RWPE2 (cell line): ENCODE measurements around the gene INMT.

Experiments used
- ATAC-seq: fragments of 200-7000 bp; cut with Tn5 transposase; 3 replicates; pipeline ENCODE4 v1.9.1; 2021; ENCODE audit warnings: low read depth
- DNase-seq: peaks from one replicate; pipeline ENCODE4 v3.0.0-alpha.2; 2020; ENCODE audit warnings: low spot score
- H3K27ac ChIP-seq: fragments of 450-650 bp; 2 replicates; pipeline ENCODE4 v1.5.1; 2017; ENCODE audit warnings: mild to moderate bottlenecking; ENCODE audit not compliant: poor library complexity, severe bottlenecking
- H3K27me3 ChIP-seq: fragments of 250-450 bp; sonication (Bioruptor Pico); 2 replicates; pipeline ENCODE4 v1.5.1; 2021; ENCODE audit warnings: mild to moderate bottlenecking, moderate library complexity; ENCODE audit not compliant: insufficient read depth, poor library complexity, severe bottlenecking
- H3K36me3 ChIP-seq: fragments of 250-450 bp; sonication (Bioruptor Pico); 2 replicates; pipeline ENCODE4 v1.5.1; 2020; ENCODE audit warnings: low read depth, mild to moderate bottlenecking, moderate library complexity
- H3K4me1 ChIP-seq: fragments of 250-450 bp; sonication (Bioruptor Pico); 2 replicates; pipeline ENCODE4 v1.5.1; 2021; ENCODE audit warnings: mild to moderate bottlenecking, moderate library complexity; ENCODE audit not compliant: insufficient read depth, poor library complexity, severe bottlenecking
- H3K4me3 ChIP-seq: fragments of 250-450 bp; sonication (Bioruptor Pico); 2 replicates; pipeline ENCODE4 v1.5.1; 2021; ENCODE audit warnings: mild to moderate bottlenecking, moderate library complexity; ENCODE audit not compliant: severe bottlenecking
- H3K9me3 ChIP-seq: fragments of 250-450 bp; sonication (Bioruptor Pico); 2 replicates; pipeline ENCODE4 v1.5.1; 2021; ENCODE audit warnings: mild to moderate bottlenecking, moderate library complexity; ENCODE audit not compliant: severe bottlenecking
- CTCF ChIP-seq: fragments of 450-650 bp; IDR thresholded peaks from one replicate; pipeline ENCODE4 v1.5.1; 2017; ENCODE audit warnings: mild to moderate bottlenecking, moderate library complexity; ENCODE audit not compliant: poor library complexity, severe bottlenecking

INMT gene

GRCh38 chr7:30796105-30796869 lies 44.4 kb downstream of the INMT start:
- peak overlapping the region; percentile 85 for H3K27ac ChIP-seq
- ATAC-seq (no peak), DNase-seq (no peak)
- no peaks in the 10 kb centered on the region for H3K9me3 ChIP-seq
- TF ChIP-seq CTCF = no peak
- no peaks in the 10 kb centered on the region for H3K27me3 ChIP-seq
- peaks cover 40% of the 10 kb centered on the region for H3K4me1 ChIP-seq
- H3K36me3 ChIP-seq = no peaks in the 10 kb centered on the region
- no peak overlapping the region for H3K4me3 ChIP-seq

- peak overlapping the region; percentile 85 for H3K27ac ChIP-seq
These were observed 45.5 kb downstream of the INMT start for GRCh38 chr7:30797176-30798040.

GRCh38 chr7:30799206-30799975 lies 47.5 kb downstream of the INMT start:
- peak; percentile 89 for DNase-seq
- Histone ChIP-seq H3K9me3 (no peaks in the 10 kb centered on the region), H3K36me3 (no peaks in the 10 kb centered on the region), H3K27ac (peak overlapping the region; percentile 69), H3K4me1 (peaks cover 48% of the 10 kb centered on the region), H3K27me3 (no peaks in the 10 kb centered on the region), H3K4me3 (no peak overlapping the region)
- no peak for TF ChIP-seq CTCF
- ATAC-seq = peak; percentile 76

More at GRCh38 chr7:30797176-30798040, 45.5 kb downstream of the INMT start:
- Histone ChIP-seq H3K36me3 (no peaks in the 10 kb centered on the region), H3K4me1 (peaks cover 40% of the 10 kb centered on the region), H3K27me3 (no peaks in the 10 kb centered on the region), H3K4me3 (no peak overlapping the region), H3K9me3 (no peaks in the 10 kb centered on the region)
- DNase-seq = no peak
- no peak for TF ChIP-seq CTCF
- no peak for ATAC-seq

GRCh38 chr7:30799976-30800661 lies 48.2 kb downstream of the INMT start:
- H3K27ac ChIP-seq = peak overlapping the region; percentile 69
- H3K36me3 ChIP-seq = no peaks in the 10 kb centered on the region
- peaks cover 51% of the 10 kb centered on the region for H3K4me1 ChIP-seq
- H3K4me3 ChIP-seq = no peak overlapping the region
- DNase-seq (no peak), ATAC-seq (peak; percentile 4)
- no peaks in the 10 kb centered on the region for H3K27me3 ChIP-seq
- TF ChIP-seq CTCF = no peak
- no peaks in the 10 kb centered on the region for H3K9me3 ChIP-seq
